GM10248 (cell line): ENCODE measurements around the gene RELCH.

Source experiments
- CTCF ChIA-PET: fragments of 300-600 bp; sonication (Branson Sonifier 250); formaldehyde crosslinking; extraction: SDS; loops from one replicate; lab custom pipeline; 2021; ENCODE audit warnings: antibody characterized with exemption; lab: Yijun Ruan, JAX
- POLR2A ChIA-PET: fragments of 350-650 bp; sonication (Branson Sonifier 250); formaldehyde crosslinking; extraction: SDS; loops from one replicate; lab custom pipeline; 2020; ENCODE audit warnings: antibody characterized with exemption; lab: Yijun Ruan, JAX
- DNase-seq: peaks from one replicate; pipeline ENCODE4 v3.0.0; 2012; ENCODE audit errors: extremely low spot score
- CTCF ChIP-seq: IDR thresholded peaks from 2 replicates; pipeline ENCODE4 v1.5.1; 2012; ENCODE audit warnings: mild to moderate bottlenecking, low read depth; ENCODE audit errors: extremely low read depth, missing control alignments, control extremely low read depth

RELCH gene

GRCh38 chr18:62199629-62200028 lies 12.6 kb downstream of the RELCH start:
- TF ChIP-seq CTCF: no peak
- no peak for DNase-seq
- ChIA-PET POLR2A (interaction anchor here (1.0 kb wide), 1 partner anchor 12 kb away, joined by 3 read pairs; no protein-coding TSS in a partner anchor), CTCF (interaction anchor here (1.1 to 2.0 kb wide), 5 partner anchors 9 to 42 kb away, joined by 3 to 7 read pairs (median 5); partner anchors contain the start of genes PIGN and RELCH)

- ChIA-PET POLR2A (interaction anchor here (0.6 to 1.0 kb wide), 2 partner anchors 13 to 48 kb away, joined by 3 to 4 read pairs; no protein-coding TSS in a partner anchor), CTCF (interaction anchor here (1.1 to 1.4 kb wide), 5 partner anchors 9 to 43 kb away, joined by 3 to 7 read pairs (median 3); partner anchors contain the start of genes PIGN and RELCH)
- no peak for DNase-seq
- no peak for TF ChIP-seq CTCF
Measured at GRCh38 chr18:62200121-62200914, 13.3 kb downstream of the RELCH start.

DNA sequence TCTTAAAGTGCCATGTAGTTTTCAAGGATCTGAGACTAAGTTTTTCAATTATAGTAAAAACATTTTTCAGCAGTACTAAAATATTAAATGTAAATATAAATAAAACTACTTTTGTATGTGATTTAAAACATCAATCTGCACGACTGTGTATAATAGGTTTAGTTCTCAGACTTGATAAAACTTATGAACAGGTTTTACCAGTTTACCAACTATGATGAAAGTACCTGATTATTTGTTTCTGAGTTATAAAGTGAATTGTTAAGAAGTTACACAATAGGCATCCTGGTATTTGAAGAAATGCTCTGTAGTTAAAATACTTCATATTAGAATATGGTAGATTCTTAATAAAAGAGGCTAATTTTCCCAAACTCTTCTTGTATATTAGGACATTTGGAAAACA lies 14.8 kb downstream of the RELCH start:
- ChIA-PET CTCF (interaction anchor here (0.8 to 2.1 kb wide), 3 partner anchors 19 to 56 kb away, joined by 3 to 5 read pairs (median 3); no protein-coding TSS in a partner anchor), POLR2A (no interaction called here)
- no peak for TF ChIP-seq CTCF
- DNase-seq: no peak

DNA sequence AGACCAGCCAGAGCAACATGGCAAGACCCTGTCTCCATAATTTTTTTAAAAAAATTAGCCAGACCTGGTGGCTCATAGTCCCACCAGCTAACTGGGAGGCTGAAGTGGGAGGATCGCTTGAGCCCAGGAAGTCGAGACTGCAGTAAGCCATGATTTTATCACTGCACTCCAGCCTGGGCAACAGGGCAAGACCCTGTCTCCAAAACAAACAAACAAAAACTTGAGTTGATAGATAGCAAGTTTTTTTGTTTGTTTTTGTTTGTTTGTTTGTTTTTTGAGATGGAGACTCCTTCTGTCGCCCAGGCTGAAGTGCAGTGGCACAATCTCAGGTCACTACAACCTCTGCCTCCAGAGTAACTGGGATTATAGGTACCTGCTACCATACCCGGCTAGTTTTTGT lies 18.8 kb downstream of the RELCH start:
- ChIA-PET POLR2A (no interaction called here), CTCF (no interaction called here)
- no peak for TF ChIP-seq CTCF
- no peak for DNase-seq

- TF ChIP-seq CTCF: no peak
- ChIA-PET POLR2A (no interaction called here), CTCF (no interaction called here)
- DNase-seq: no peak
Measured at GRCh38 chr18:62206593-62206992, 19.5 kb downstream of the RELCH start.

DNA sequence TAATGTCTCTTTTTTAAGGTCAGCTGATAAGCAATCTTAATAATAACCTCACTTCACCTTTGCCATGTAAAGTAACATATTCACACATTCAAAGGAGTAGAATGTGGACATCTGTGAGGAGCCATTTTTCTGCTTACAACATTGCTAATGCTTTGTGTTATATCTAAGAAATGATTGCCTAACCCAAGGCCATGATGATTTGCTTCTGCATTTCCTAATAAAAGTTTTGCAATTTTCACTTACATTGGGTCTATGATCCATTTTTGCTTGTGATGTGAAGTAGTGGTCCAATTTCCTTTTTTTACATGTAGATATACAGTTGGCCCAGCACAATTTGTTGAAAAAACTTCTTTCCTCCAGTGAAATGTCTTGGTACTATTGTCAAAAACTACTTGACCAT lies 22.0 kb downstream of the RELCH start:
- DNase-seq: no peak
- POLR2A ChIA-PET: no interaction called here

More for the DNA sequence above, 22.0 kb downstream of the RELCH start:
- no peak for TF ChIP-seq CTCF
- CTCF ChIA-PET: interaction anchor here (0.9 to 2.1 kb wide), 3 partner anchors 9 to 17 kb away, joined by 3 to 7 read pairs (median 5); no protein-coding TSS in a partner anchor
